ENCODE results near the gene NAGLU.

The NAGLU gene

GRCh38 chr17:42536048-42536371 is at the start of gene NAGLU:
Gene NAGLU, plus strand, starts transcription at chr17:42536241. Its CDS starts 32 bp downstream, at chr17:42536273.
- peak; percentile 99 for DNase-seq (ENCODE audit: low spot score)

GRCh38 chr17:42488032-42488431 is 48.0 kb upstream of the NAGLU start:
- DNase-seq (ENCODE audit: low spot score): no peak

GRCh38 chr17:42493319-42493718 is 42.7 kb upstream of the NAGLU start:
- no peak for DNase-seq (ENCODE audit: low spot score)

GRCh38 chr17:42494673-42495072 is 41.4 kb upstream of the NAGLU start:
- no peak for DNase-seq (ENCODE audit: low spot score)

GRCh38 chr17:42498828-42499227 is 37.2 kb upstream of the NAGLU start:
- no peak for DNase-seq (ENCODE audit: low spot score)

GRCh38 chr17:42502091-42502490 is 34.0 kb upstream of the NAGLU start:
- no peak for DNase-seq (ENCODE audit: low spot score)

GRCh38 chr17:42502926-42503325 is 33.1 kb upstream of the NAGLU start:
- DNase-seq (ENCODE audit: low spot score): no peak

GRCh38 chr17:42507671-42508070 is 28.4 kb upstream of the NAGLU start:
- DNase-seq (ENCODE audit: low spot score): no peak

- no peak for DNase-seq (ENCODE audit: low spot score)
These were observed 27.4 kb upstream of the NAGLU start for GRCh38 chr17:42508426-42509165.

- no peak for DNase-seq (ENCODE audit: low spot score)
These were observed 26.6 kb upstream of the NAGLU start for GRCh38 chr17:42509409-42509808.

GRCh38 chr17:42509841-42510240 is 26.2 kb upstream of the NAGLU start:
- DNase-seq (ENCODE audit: low spot score): no peak

- no peak for DNase-seq (ENCODE audit: low spot score)
These were observed 23.8 kb upstream of the NAGLU start for GRCh38 chr17:42512246-42512645.

- no peak for DNase-seq (ENCODE audit: low spot score)
These were observed 23.2 kb upstream of the NAGLU start for GRCh38 chr17:42512733-42513251.

- DNase-seq (ENCODE audit: low spot score): no peak
These were observed 22.4 kb upstream of the NAGLU start for GRCh38 chr17:42513686-42514085.

GRCh38 chr17:42514279-42514678 is 21.8 kb upstream of the NAGLU start:
- DNase-seq (ENCODE audit: low spot score): no peak

- no peak for DNase-seq (ENCODE audit: low spot score)
These were observed 21.2 kb upstream of the NAGLU start for GRCh38 chr17:42514867-42515266.

- DNase-seq (ENCODE audit: low spot score): peak; percentile 94
These were observed 18.5 kb upstream of the NAGLU start for GRCh38 chr17:42517516-42517915.

- DNase-seq (ENCODE audit: low spot score): no peak
These were observed 17.8 kb upstream of the NAGLU start for GRCh38 chr17:42518046-42518754.

- no peak for DNase-seq (ENCODE audit: low spot score)
These were observed 17.1 kb upstream of the NAGLU start for GRCh38 chr17:42518755-42519545.

GRCh38 chr17:42519546-42520491 is 16.2 kb upstream of the NAGLU start:
- DNase-seq (ENCODE audit: low spot score): peak; percentile 80

GRCh38 chr17:42520540-42520951 is 15.5 kb upstream of the NAGLU start:
- DNase-seq (ENCODE audit: low spot score): no peak

GRCh38 chr17:42521036-42521435 is 15.0 kb upstream of the NAGLU start:
- no peak for DNase-seq (ENCODE audit: low spot score)
